ENCODE measurements around the gene CORIN. TPM values are rescaled to one million over a fixed set of nuclear protein-coding genes. Genes with fewer than 3 reads are reported as not detected.

CORIN gene
- total and polyA plus RNA-seq, 8 donors, result 0.05 to 1.1 (median 0.23) TPM; not detected in 1

- Histone ChIP-seq H3K27me3 (no peaks in the 10 kb centered on the region), H3K9me3 (no peaks in the 10 kb centered on the region), H3K36me3 (no peaks in the 10 kb centered on the region), H3K4me1 (no peaks in the 10 kb centered on the region), H3K4me3 (no peak overlapping the region), H3K27ac (no peak overlapping the region)
- intact Hi-C loops (cut with DNase I), result no loop called here
- DNase-seq (no peak), FAIRE-seq (no peak), ATAC-seq (no peak)
- 83 to 96% methylated on average over 1 of the region's 1 CpG for WGBS, 2 donors
- no peak for TF ChIP-seq CTCF (IDR thresholded peaks at IDR 0.05)
Observed at GRCh38 chr4:47659342-47659741, 178.5 kb downstream of the CORIN start.

- Histone ChIP-seq H3K27ac (no peak overlapping the region), H3K4me3 (no peak overlapping the region), H3K4me1 (no peaks in the 10 kb centered on the region), H3K36me3 (no peaks in the 10 kb centered on the region), H3K27me3 (no peaks in the 10 kb centered on the region), H3K9me3 (no peaks in the 10 kb centered on the region)
- no peak for TF ChIP-seq CTCF (IDR thresholded peaks at IDR 0.05)
- DNase-seq (no peak), ATAC-seq (no peak), FAIRE-seq (no peak)
- intact Hi-C loops (cut with DNase I), result no loop called here
- WGBS, 2 donors, result 89 to 94% methylated on average over 3 of the region's 3 CpGs
Observed at GRCh38 chr4:47654972-47655693, 182.7 kb downstream of the CORIN start.

GRCh38 chr4:47652092-47652491 is 185.8 kb downstream of the CORIN start:
- Histone ChIP-seq H3K9me3 (no peaks in the 10 kb centered on the region), H3K4me3 (no peak overlapping the region), H3K4me1 (no peaks in the 10 kb centered on the region), H3K27me3 (no peaks in the 10 kb centered on the region), H3K36me3 (no peaks in the 10 kb centered on the region), H3K27ac (no peak overlapping the region)
- FAIRE-seq, result no peak
- no peak for DNase-seq
- intact Hi-C loops (cut with DNase I), result no loop called here
- 83 to 87% methylated on average over 2 of the region's 2 CpGs for WGBS, 2 donors
- TF ChIP-seq CTCF (IDR thresholded peaks at IDR 0.05), result no peak
- no peak for ATAC-seq

- no peaks in the 10 kb centered on the region for H3K4me1 ChIP-seq
- FAIRE-seq, result no peak
- intact Hi-C loops (cut with DNase I), result no loop called here
- TF ChIP-seq CTCF (IDR thresholded peaks at IDR 0.05), result no peak
- no peak for ATAC-seq
- H3K36me3 ChIP-seq, result no peaks in the 10 kb centered on the region
- H3K27ac ChIP-seq, result no peak overlapping the region
- 49 to 51% methylated on average over 3 of the region's 3 CpGs for WGBS, 2 donors
- H3K27me3 ChIP-seq, result no peaks in the 10 kb centered on the region
- no peak overlapping the region for H3K4me3 ChIP-seq
- no peak for DNase-seq
- no peaks in the 10 kb centered on the region for H3K9me3 ChIP-seq
Observed at GRCh38 chr4:47651231-47651630, 186.6 kb downstream of the CORIN start.

GRCh38 chr4:47650584-47651130 is 187.2 kb downstream of the CORIN start:
- FAIRE-seq, result no peak
- 3 to 6% methylated on average over 2 of the region's 2 CpGs for WGBS, 2 donors
- no peak for ATAC-seq

More at GRCh38 chr4:47650584-47651130, 187.2 kb downstream of the CORIN start:
- intact Hi-C loops (cut with DNase I), result no loop called here
- no peak overlapping the region for H3K4me3 ChIP-seq
- no peaks in the 10 kb centered on the region for H3K4me1 ChIP-seq
- no peaks in the 10 kb centered on the region for H3K27me3 ChIP-seq
- H3K27ac ChIP-seq, result no peak overlapping the region
- DNase-seq, result no peak
- TF ChIP-seq CTCF (IDR thresholded peaks at IDR 0.05), result no peak
- H3K9me3 ChIP-seq, result no peaks in the 10 kb centered on the region
- no peaks in the 10 kb centered on the region for H3K36me3 ChIP-seq
